K562 (cell line): ENCODE measurements around the gene STK11. TPM values are rescaled to one million over a fixed set of nuclear protein-coding genes. Genes with fewer than 3 reads are reported as not detected.

ENCODE experiments used
- ARID1B ChIP-seq: fragments of 450-650 bp; IDR thresholded peaks from 2 replicates; pipeline ENCODE4 v1.6.1; 2016; ENCODE audit warnings: antibody characterized with exemption, mild to moderate bottlenecking, inconsistent platforms
- FOSL1 ChIP-seq: fragments of 200-800 bp; sonication (Bioruptor generic); conservative IDR thresholded peaks from 2 replicates; pipeline ENCODE4 v1.6.1; 2016; ENCODE audit warnings: missing genetic modification characterization, missing compliant biosample characterization
- ILK ChIP-seq: fragments of 450-650 bp; IDR thresholded peaks from 2 replicates; pipeline ENCODE4 v1.6.1; 2016; ENCODE audit warnings: missing genetic modification characterization, low read depth, mild to moderate bottlenecking, missing compliant biosample characterization, moderate library complexity, borderline replicate concordance
- KHSRP ChIP-seq: fragments of 450-650 bp; IDR thresholded peaks from 2 replicates; pipeline ENCODE4 v1.6.1; 2017
- MBD2 ChIP-seq: sonication (generic); IDR thresholded peaks from 2 replicates; pipeline ENCODE4 v1.6.1; 2016; ENCODE audit warnings: low read depth, borderline replicate concordance
- NELFE ChIP-seq: IDR thresholded peaks from 2 replicates; pipeline ENCODE4 v1.6.1; 2011; ENCODE audit warnings: mild to moderate bottlenecking; ENCODE audit not compliant: insufficient read depth, insufficient read length
- NONO ChIP-seq, 2 experiments: fragments of 200-400 bp in 1 of 2; fragments of 450-650 bp in 1 of 2; formaldehyde crosslinking in 1 of 2; IDR thresholded peaks; 2 replicates each; pipeline ENCODE4 v1.6.1; 2017; ENCODE audit warnings: low read depth in 2 of 2, mild to moderate bottlenecking in 2 of 2, moderate library complexity in 2 of 2, low read length in 1 of 2
- NR2C1 ChIP-seq, 2 experiments: fragments of 450-650 bp; IDR thresholded peaks; 2 replicates each; pipeline ENCODE4 v1.6.1; 2017; ENCODE audit warnings: mild to moderate bottlenecking in 2 of 2, antibody characterized with exemption in 1 of 2, inconsistent platforms in 1 of 2, missing compliant biosample characterization in 1 of 2, missing genetic modification characterization in 1 of 2
- NR2C2 ChIP-seq, 2 experiments: fragments of 200-800 bp in 1 of 2; sonication (Bioruptor generic) in 1 of 2; sonication (generic) in 1 of 2; formaldehyde crosslinking in 1 of 2; IDR thresholded peaks; 2 replicates each; pipeline versions ENCODE4 v1.6.1 to v1.8.0; 2016 to 2022; ENCODE audit warnings: mild to moderate bottlenecking in 1 of 2, missing compliant biosample characterization in 1 of 2, missing genetic modification characterization in 1 of 2, missing genetic modification reagents in 1 of 2
- POLR2B ChIP-seq: fragments of 450-650 bp; IDR thresholded peaks from 2 replicates; pipeline ENCODE4 v1.6.1; 2018; ENCODE audit warnings: low read depth; ENCODE audit not compliant: partially characterized antibody
- RFX7 ChIP-seq: fragments of 250-450 bp; sonication (Bioruptor Pico); IDR thresholded peaks from 2 replicates; pipeline ENCODE4 v1.5.1; 2021; ENCODE audit warnings: mild to moderate bottlenecking
- SETDB1 ChIP-seq: IDR thresholded peaks from one replicate; pipeline ENCODE4 v1.6.1; 2012; ENCODE audit warnings: low read length, control low read depth, inconsistent platforms
- SUPT5H ChIP-seq: fragments of 450-650 bp; IDR thresholded peaks from 2 replicates; pipeline ENCODE4 v1.6.1; 2016
- TCFL5 ChIP-seq: fragments of 250-450 bp; sonication (Bioruptor Pico); conservative IDR thresholded peaks from 2 replicates; pipeline ENCODE4 v1.6.1; 2021; ENCODE audit warnings: mild to moderate bottlenecking, moderate library complexity, matching md5 sums
- TEAD2 ChIP-seq: fragments of 450-650 bp; IDR thresholded peaks from 2 replicates; pipeline ENCODE4 v1.6.1; 2016; ENCODE audit warnings: missing genetic modification characterization, control low read depth, missing compliant biosample characterization
- YBX1 ChIP-seq: fragments of 450-650 bp; IDR thresholded peaks from 2 replicates; pipeline ENCODE4 v1.7.1; 2016; ENCODE audit warnings: mild to moderate bottlenecking
- ZFP30 ChIP-seq: fragments of 250-450 bp; sonication (Bioruptor Pico); IDR thresholded peaks from 2 replicates; pipeline ENCODE4 v1.8.0; 2022; ENCODE audit warnings: moderate library complexity, mild to moderate bottlenecking, inconsistent platforms, borderline replicate concordance
- ZNF224 ChIP-seq: sonication (generic); formaldehyde crosslinking; IDR thresholded peaks from 2 replicates; pipeline ENCODE4 v1.8.0; 2022; ENCODE audit warnings: mild to moderate bottlenecking, missing genetic modification reagents
- ZNF444 ChIP-seq: fragments of 250-450 bp; sonication (Bioruptor Pico); IDR thresholded peaks from 2 replicates; pipeline ENCODE4 v1.4.0; 2020; ENCODE audit warnings: mild to moderate bottlenecking, moderate library complexity
- ZSCAN32 ChIP-seq: fragments of 450-650 bp; formaldehyde crosslinking; IDR thresholded peaks from 2 replicates; pipeline ENCODE4 v1.4.0; 2020; ENCODE audit warnings: mild to moderate bottlenecking, moderate library complexity
- polyA plus RNA-seq, 8 experiments: library from polyadenylated mRNA; depleted of rRNA in 4 of 8; stranded (reverse) in 5 of 8; unstranded in 3 of 8; fragments of >200 nt; fragmentation: Nextera tagmentation in 2 of 8; fragmentation: Illumina TruSeq in 1 of 8; extraction: Ambion mirVana in 2 of 8; extraction: Trizol in 1 of 8; gene quantifications; 2 replicates each; pipeline versions ENCODE4 v1.2.1 to v1.2.3, GENCODE V29; 2011 to 2014; ENCODE audit warnings: inconsistent platforms in 1 of 8, missing spikeins in 1 of 8
- total RNA-seq, 7 experiments: library from RNA; depleted of rRNA in 6 of 7; stranded (reverse); fragments of >200 nt in 6 of 7; fragmentation: Illumina TruSeq in 2 of 7; extraction: Trizol in 2 of 7; gene quantifications; 2 replicates each; pipeline versions ENCODE4 v1.2.1 to v1.2.3, GENCODE V29; 2011 to 2021; ENCODE audit warnings: low replicate concordance in 1 of 7
- TF ChIP-seq, protein P1 (sequence below): fragments of 200-800 bp; sonication (Bioruptor generic); IDR thresholded peaks from 2 replicates; pipeline ENCODE4 v1.6.1; 2016; ENCODE audit warnings: missing genetic modification characterization, missing compliant biosample characterization

STK11 gene
- total and polyA plus RNA-seq, 9 of the 15 experiments (the other 6 are each of a cell fraction or from before 2014, with no cell fraction given) = 0.15 to 96.5 (median 31.7) TPM

- TF ChIP-seq MBD2 (peak; percentile 96), NELFE (no peak), NR2C1 (IDR thresholded peaks at IDR 0.05) (peak; percentile 96), NR2C1 (tag; IDR thresholded peaks at IDR 0.05) (peak; percentile 97), ZFP30 (CRISPR knock-in tag) (no peak; the same call in 1 of the 2 replicates), KHSRP (no peak), NR2C2 (CRISPR knock-in tag; IDR thresholded peaks at IDR 0.05) (peak; percentile 91), NR2C2 (tag; IDR thresholded peaks at IDR 0.05) (peak; percentile 99), ZNF224 (no peak), ZSCAN32 (CRISPR knock-in tag) (peak; percentile 52; the same call in 1 of the 2 replicates), POLR2B (no peak), ILK (tag) (no peak), NONO (IDR thresholded peaks at IDR 0.05; ENCODE audit: low read depth in 2 of 2, low read length in 1 of 2) (peak in 1 of 2 experiments; percentile 81; a peak in 3 of 4 replicates), YBX1 (no peak), SUPT5H (peak; percentile 34; the same call in 1 of the 2 replicates), SETDB1 (no peak), RFX7 (CRISPR knock-in tag) (no peak), ZNF444 (0 out of 2 replicates have a peak, but pooled peaks have one; percentile 80), TEAD2 (tag) (no peak; the same call in 1 of the 2 replicates), TCFL5 (CRISPR knock-in tag) (no peak), ARID1B (no peak), FOSL1 (tag) (no peak)
- TF ChIP-seq, protein P1, sequence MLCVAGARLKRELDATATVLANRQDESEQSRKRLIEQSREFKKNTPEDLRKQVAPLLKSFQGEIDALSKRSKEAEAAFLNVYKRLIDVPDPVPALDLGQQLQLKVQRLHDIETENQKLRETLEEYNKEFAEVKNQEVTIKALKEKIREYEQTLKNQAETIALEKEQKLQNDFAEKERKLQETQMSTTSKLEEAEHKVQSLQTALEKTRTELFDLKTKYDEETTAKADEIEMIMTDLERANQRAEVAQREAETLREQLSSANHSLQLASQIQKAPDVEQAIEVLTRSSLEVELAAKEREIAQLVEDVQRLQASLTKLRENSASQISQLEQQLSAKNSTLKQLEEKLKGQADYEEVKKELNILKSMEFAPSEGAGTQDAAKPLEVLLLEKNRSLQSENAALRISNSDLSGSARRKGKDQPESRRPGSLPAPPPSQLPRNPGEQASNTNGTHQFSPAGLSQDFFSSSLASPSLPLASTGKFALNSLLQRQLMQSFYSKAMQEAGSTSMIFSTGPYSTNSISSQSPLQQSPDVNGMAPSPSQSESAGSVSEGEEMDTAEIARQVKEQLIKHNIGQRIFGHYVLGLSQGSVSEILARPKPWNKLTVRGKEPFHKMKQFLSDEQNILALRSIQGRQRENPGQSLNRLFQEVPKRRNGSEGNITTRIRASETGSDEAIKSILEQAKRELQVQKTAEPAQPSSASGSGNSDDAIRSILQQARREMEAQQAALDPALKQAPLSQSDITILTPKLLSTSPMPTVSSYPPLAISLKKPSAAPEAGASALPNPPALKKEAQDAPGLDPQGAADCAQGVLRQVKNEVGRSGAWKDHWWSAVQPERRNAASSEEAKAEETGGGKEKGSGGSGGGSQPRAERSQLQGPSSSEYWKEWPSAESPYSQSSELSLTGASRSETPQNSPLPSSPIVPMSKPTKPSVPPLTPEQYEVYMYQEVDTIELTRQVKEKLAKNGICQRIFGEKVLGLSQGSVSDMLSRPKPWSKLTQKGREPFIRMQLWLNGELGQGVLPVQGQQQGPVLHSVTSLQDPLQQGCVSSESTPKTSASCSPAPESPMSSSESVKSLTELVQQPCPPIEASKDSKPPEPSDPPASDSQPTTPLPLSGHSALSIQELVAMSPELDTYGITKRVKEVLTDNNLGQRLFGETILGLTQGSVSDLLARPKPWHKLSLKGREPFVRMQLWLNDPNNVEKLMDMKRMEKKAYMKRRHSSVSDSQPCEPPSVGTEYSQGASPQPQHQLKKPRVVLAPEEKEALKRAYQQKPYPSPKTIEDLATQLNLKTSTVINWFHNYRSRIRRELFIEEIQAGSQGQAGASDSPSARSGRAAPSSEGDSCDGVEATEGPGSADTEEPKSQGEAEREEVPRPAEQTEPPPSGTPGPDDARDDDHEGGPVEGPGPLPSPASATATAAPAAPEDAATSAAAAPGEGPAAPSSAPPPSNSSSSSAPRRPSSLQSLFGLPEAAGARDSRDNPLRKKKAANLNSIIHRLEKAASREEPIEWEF (CRISPR knock-in tag) = no peak
Measured at GRCh38 chr19:1205114-1206099, at the start of gene STK11 (continued).
